HEK293T (cell line): ENCODE measurements around the gene UNC13D.

Source experiments
- CTCF ChIA-PET: fragments of 350-600 bp; formaldehyde crosslinking; extraction: SDS; loops from one replicate; lab custom pipeline; 2021; ENCODE audit warnings: antibody characterized with exemption, inconsistent platforms; lab: Yijun Ruan, JAX
- POLR2A ChIA-PET: fragments of 350-600 bp; formaldehyde crosslinking; extraction: SDS; loops from one replicate; lab custom pipeline; 2020; ENCODE audit warnings: antibody characterized with exemption, inconsistent platforms; lab: Yijun Ruan, JAX
- DNase-seq: peaks from one replicate; pipeline ENCODE4 v3.0.0; 2012; ENCODE audit warnings: mixed read lengths; ENCODE audit errors: extremely low spot score
- ARNT ChIP-seq: fragments of 450-650 bp; IDR thresholded peaks from 2 replicates; pipeline ENCODE4 v1.6.1; 2017; ENCODE audit warnings: mild to moderate bottlenecking
- BHLHE40 ChIP-seq: fragments of 450-650 bp; IDR thresholded peaks from 2 replicates; pipeline ENCODE4 v1.6.1; 2016; ENCODE audit warnings: mild to moderate bottlenecking, moderate library complexity, borderline replicate concordance
- CTBP1 ChIP-seq: fragments of 450-650 bp; IDR thresholded peaks from 2 replicates; pipeline ENCODE4 v1.6.1; 2016; ENCODE audit warnings: borderline replicate concordance
- ELF4 ChIP-seq: fragments of 450-650 bp; IDR thresholded peaks from 2 replicates; pipeline ENCODE4 v1.6.1; 2017; ENCODE audit warnings: antibody characterized with exemption
- FOXA1 ChIP-seq: fragments of 450-650 bp; IDR thresholded peaks from 2 replicates; pipeline ENCODE4 v1.6.1; 2016; ENCODE audit warnings: mild to moderate bottlenecking
- FOXK2 ChIP-seq: fragments of 450-650 bp; IDR thresholded peaks from 2 replicates; pipeline ENCODE4 v1.6.1; 2016; ENCODE audit warnings: mild to moderate bottlenecking
- FOXM1 ChIP-seq: fragments of 450-650 bp; IDR thresholded peaks from 2 replicates; pipeline ENCODE4 v1.6.1; 2017; ENCODE audit warnings: mild to moderate bottlenecking, borderline replicate concordance
- HDGF ChIP-seq: fragments of 450-650 bp; IDR thresholded peaks from 2 replicates; pipeline ENCODE4 v1.6.1; 2017; ENCODE audit warnings: antibody characterized with exemption, borderline replicate concordance
- L3MBTL2 ChIP-seq: fragments of 450-650 bp; conservative IDR thresholded peaks from 2 replicates; pipeline ENCODE4 v1.6.1; 2016; ENCODE audit warnings: mild to moderate bottlenecking
- LEF1 ChIP-seq: fragments of 450-650 bp; IDR thresholded peaks from 2 replicates; pipeline ENCODE4 v1.6.1; 2017; ENCODE audit warnings: mild to moderate bottlenecking, borderline replicate concordance
- NFRKB ChIP-seq: fragments of 450-650 bp; IDR thresholded peaks from 2 replicates; pipeline ENCODE4 v1.6.1; 2016; ENCODE audit warnings: mild to moderate bottlenecking, moderate library complexity
- PKNOX1 ChIP-seq: fragments of 450-650 bp; IDR thresholded peaks from 2 replicates; pipeline ENCODE4 v1.6.1; 2016
- SP1 ChIP-seq: fragments of 450-650 bp; IDR thresholded peaks from 2 replicates; pipeline ENCODE4 v1.6.1; 2017
- SUZ12 ChIP-seq: fragments of 450-650 bp; IDR thresholded peaks from 2 replicates; pipeline ENCODE4 v1.6.1; 2016; ENCODE audit warnings: mild to moderate bottlenecking
- TARDBP ChIP-seq: fragments of 450-650 bp; IDR thresholded peaks from 2 replicates; pipeline ENCODE4 v1.6.1; 2016
- ZNF384 ChIP-seq: fragments of 450-650 bp; IDR thresholded peaks from 2 replicates; pipeline ENCODE4 v1.6.1; 2016

UNC13D gene

GRCh38 chr17:75807861-75808260 is 36.3 kb downstream of the UNC13D start:
- POLR2A ChIA-PET, result interaction anchor here (3.1 kb wide), 1 partner anchor 28 kb away, joined by 13 read pairs; a partner anchor contains a TSS

GRCh38 chr17:75806822-75807500 is 37.2 kb downstream of the UNC13D start:
- POLR2A ChIA-PET, result interaction anchor here (0.6 to 3.1 kb wide), 2 partner anchors 19 to 27 kb away, joined by 4 to 13 read pairs; a partner anchor contains a TSS
- no peak for DNase-seq
- TF ChIP-seq FOXA1 (no peak), L3MBTL2 (no peak), FOXK2 (no peak), SUZ12 (no peak), TARDBP (no peak), ZNF384 (no peak), LEF1 (no peak), PKNOX1 (no peak), SP1 (no peak), ARNT (no peak), ELF4 (no peak), FOXM1 (no peak)
- CTCF ChIA-PET, result no interaction called here

More at GRCh38 chr17:75807861-75808260, 36.3 kb downstream of the UNC13D start:
- no peak for TF ChIP-seq LEF1
- no peak for TF ChIP-seq ZNF384
- TF ChIP-seq HDGF, result no peak
- no peak for TF ChIP-seq BHLHE40
- no peak for TF ChIP-seq ARNT
- no peak for TF ChIP-seq SP1
- TF ChIP-seq CTBP1, result no peak
- no peak for TF ChIP-seq ELF4
- TF ChIP-seq SUZ12, result no peak
- TF ChIP-seq PKNOX1, result no peak
- TF ChIP-seq TARDBP, result no peak
- TF ChIP-seq L3MBTL2, result no peak
- TF ChIP-seq FOXA1, result no peak
- no peak for TF ChIP-seq NFRKB
- TF ChIP-seq FOXK2, result no peak
- TF ChIP-seq FOXM1, result no peak
- CTCF ChIA-PET, result interaction anchor here (0.6 to 0.7 kb wide), 2 partner anchors 18 to 235 kb away, joined by 3 read pairs; no protein-coding TSS in a partner anchor
- no peak for DNase-seq

- TF ChIP-seq FOXK2 (no peak), CTBP1 (no peak)
- ChIA-PET POLR2A (interaction anchor here (0.7 to 2.4 kb wide), 3 partner anchors 18 to 52 kb away, joined by 3 to 19 read pairs (median 3); partner anchors contain the start of gene WBP2), CTCF (interaction anchor here (1.3 kb wide), 1 partner anchor 21 kb away, joined by 4 read pairs; no protein-coding TSS in a partner anchor)
- DNase-seq, result no peak
These were observed 40.3 kb downstream of the UNC13D start for GRCh38 chr17:75803883-75804282.

- TF ChIP-seq TARDBP (no peak), NFRKB (no peak), FOXA1 (no peak), ELF4 (no peak), ZNF384 (no peak), ARNT (no peak), FOXK2 (no peak), FOXM1 (no peak), LEF1 (no peak), BHLHE40 (no peak), HDGF (no peak), CTBP1 (no peak)
- DNase-seq, result no peak
- ChIA-PET POLR2A (interaction anchor here (1.0 to 1.6 kb wide), 2 partner anchors 14 to 19 kb away, joined by 3 to 8 read pairs; partner anchors contain the start of gene UNK), CTCF (interaction anchor here (1.4 kb wide), 1 partner anchor 30 kb away, joined by 3 read pairs; no protein-coding TSS in a partner anchor)
These were observed 44.8 kb downstream of the UNC13D start for GRCh38 chr17:75799402-75799801.

GRCh38 chr17:75795820-75796607 is 48.2 kb downstream of the UNC13D start:
- ChIA-PET POLR2A (interaction anchor here (1.1 to 4.5 kb wide), 3 partner anchors 11 to 19 kb away, joined by 3 to 32 read pairs (median 31); partner anchors contain the start of gene UNK), CTCF (interaction anchor here (1.4 to 1.7 kb wide), 2 partner anchors 13 to 65 kb away, joined by 4 to 6 read pairs; no protein-coding TSS in a partner anchor)
- no peak for TF ChIP-seq FOXK2
- TF ChIP-seq NFRKB, result no peak
- no peak for TF ChIP-seq HDGF
- no peak for DNase-seq

GRCh38 chr17:75793460-75793859 is 50.7 kb downstream of the UNC13D start:
- no peak for DNase-seq
- ChIA-PET CTCF (interaction anchor here (1.2 kb wide), 1 partner anchor 19 kb away, joined by 4 read pairs; no protein-coding TSS in a partner anchor), POLR2A (interaction anchor here (1.2 to 4.5 kb wide), 3 partner anchors 9 to 16 kb away, joined by 3 to 32 read pairs (median 3); partner anchors contain the start of gene UNK)
- no peak for TF ChIP-seq NFRKB
- no peak for TF ChIP-seq ELF4
- no peak for TF ChIP-seq FOXK2
- no peak for TF ChIP-seq HDGF
- no peak for TF ChIP-seq SP1
- no peak for TF ChIP-seq L3MBTL2
- TF ChIP-seq ZNF384, result no peak
- no peak for TF ChIP-seq PKNOX1
- TF ChIP-seq CTBP1, result no peak
